Panc1 (cell line): ENCODE measurements around the gene ALOXE3. TPM values are rescaled to one million over a fixed set of nuclear protein-coding genes. Genes with fewer than 3 reads are reported as not detected.

ENCODE experiments used
- ATAC-seq: fragments of 200-7000 bp; cut with Tn5 transposase; 2 replicates; pipeline ENCODE4 v1.9.1; 2020; ENCODE audit warnings: mild to moderate bottlenecking, moderate library complexity
- BruUV-seq: library from RNA; stranded (reverse); fragments of 400-500 nt; replicated peaks from 2 replicates; lab custom pipeline; 2021; lab: Mats Ljungman, UMichigan
- CTCF ChIA-PET: fragments of 300-600 bp; sonication (Branson Sonifier 250); formaldehyde crosslinking; loops from one replicate; lab custom pipeline; 2022; ENCODE audit warnings: antibody characterized with exemption; lab: Charles Lee
- POLR2A ChIA-PET: fragments of 300-600 bp; sonication (Branson Sonifier 250); formaldehyde crosslinking; loops from one replicate; lab custom pipeline; 2022; ENCODE audit warnings: antibody characterized with exemption; lab: Charles Lee
- DNase-seq: peaks from one replicate; pipeline ENCODE4 v3.0.0-alpha.2; 2010; ENCODE audit warnings: low read depth, low spot score
- H3K27ac ChIP-seq: 2 replicates; pipeline ENCODE4 v1.5.1; 2011; ENCODE audit warnings: mild to moderate bottlenecking, low read length, inconsistent platforms
- H3K27me3 ChIP-seq: fragments of 200-500 bp; sonication (Bioruptor generic); 2 replicates; pipeline ENCODE4 v1.6.0; 2014; ENCODE audit warnings: low read length, inconsistent platforms; ENCODE audit not compliant: control insufficient read depth, insufficient read depth
- H3K36me3 ChIP-seq: fragments of 200-500 bp; sonication (Bioruptor generic); 2 replicates; pipeline ENCODE4 v1.5.1; 2014; ENCODE audit warnings: inconsistent platforms, mild to moderate bottlenecking, low read length, moderate library complexity; ENCODE audit not compliant: control insufficient read depth, insufficient read depth
- H3K4me1 ChIP-seq: 2 replicates; pipeline ENCODE4 v1.5.1; 2011; ENCODE audit warnings: inconsistent platforms, mild to moderate bottlenecking, low read length, moderate library complexity; ENCODE audit not compliant: control insufficient read depth, insufficient read depth
- H3K4me3 ChIP-seq, 2 experiments: 2 replicates each; pipeline ENCODE4 v1.5.1; 2011 to 2012; ENCODE audit warnings: low read depth in 2 of 2, low read length in 2 of 2, mild to moderate bottlenecking in 2 of 2, inconsistent platforms in 1 of 2, moderate library complexity in 1 of 2
- H3K9me3 ChIP-seq: fragments of 200-500 bp; sonication (Bioruptor generic); 2 replicates; pipeline ENCODE4 v1.5.1; 2014; ENCODE audit warnings: low read depth, mild to moderate bottlenecking, inconsistent platforms, low read length, moderate library complexity; ENCODE audit not compliant: control insufficient read depth, insufficient read depth
- POLR2AphosphoS5 ChIP-seq: IDR thresholded peaks from 2 replicates; pipeline ENCODE4 v1.6.1; 2012; ENCODE audit warnings: mild to moderate bottlenecking, low read depth, low read length, moderate library complexity
- REST ChIP-seq, 2 experiments: IDR thresholded peaks; 2 replicates each; pipeline ENCODE4 v1.6.1; 2011 to 2012; ENCODE audit warnings: low read depth in 2 of 2, control low read depth in 1 of 2, low read length in 1 of 2, mild to moderate bottlenecking in 1 of 2, moderate library complexity in 1 of 2; ENCODE audit not compliant: insufficient read depth in 1 of 2
- SIN3A ChIP-seq: IDR thresholded peaks from 2 replicates; pipeline ENCODE4 v1.6.1; 2012; ENCODE audit warnings: low read depth, mild to moderate bottlenecking, low read length, moderate library complexity, borderline replicate concordance; ENCODE audit not compliant: insufficient read depth
- TCF7L2 ChIP-seq: IDR thresholded peaks from 2 replicates; pipeline ENCODE4 v1.6.1; 2011; ENCODE audit warnings: mild to moderate bottlenecking, low read depth, low read length, inconsistent platforms
- in situ Hi-C: cut with HindIII; loops from 2 replicates; pipeline ENCODE4 v1.10.0; 2016; ENCODE audit warnings: low sequenced_read_pairs, low pct_unique_long_range_greater_than_20kb
- intact Hi-C: fragments of 100-400 bp; cut with micrococcal nuclease; formaldehyde crosslinking; loops from one replicate; pipeline ENCODE4 v1.10.0; 2022; ENCODE audit not compliant: unreplicated experiment
- total RNA-seq: library from RNA; stranded (reverse); gene quantifications from one replicate; pipeline ENCODE4 v1.2.1, GENCODE V29; 2021; ENCODE audit not compliant: unreplicated experiment
- TF ChIP-seq, protein P1 (sequence below): fragments of 450-650 bp; IDR thresholded peaks from 2 replicates; pipeline ENCODE4 v1.5.1; 2017; ENCODE audit warnings: mild to moderate bottlenecking

Gene ALOXE3
- total RNA-seq, 1 experiment from 2014 or later, result 0.46 TPM

- no peak for TF ChIP-seq POLR2AphosphoS5
- TF ChIP-seq, protein P1, sequence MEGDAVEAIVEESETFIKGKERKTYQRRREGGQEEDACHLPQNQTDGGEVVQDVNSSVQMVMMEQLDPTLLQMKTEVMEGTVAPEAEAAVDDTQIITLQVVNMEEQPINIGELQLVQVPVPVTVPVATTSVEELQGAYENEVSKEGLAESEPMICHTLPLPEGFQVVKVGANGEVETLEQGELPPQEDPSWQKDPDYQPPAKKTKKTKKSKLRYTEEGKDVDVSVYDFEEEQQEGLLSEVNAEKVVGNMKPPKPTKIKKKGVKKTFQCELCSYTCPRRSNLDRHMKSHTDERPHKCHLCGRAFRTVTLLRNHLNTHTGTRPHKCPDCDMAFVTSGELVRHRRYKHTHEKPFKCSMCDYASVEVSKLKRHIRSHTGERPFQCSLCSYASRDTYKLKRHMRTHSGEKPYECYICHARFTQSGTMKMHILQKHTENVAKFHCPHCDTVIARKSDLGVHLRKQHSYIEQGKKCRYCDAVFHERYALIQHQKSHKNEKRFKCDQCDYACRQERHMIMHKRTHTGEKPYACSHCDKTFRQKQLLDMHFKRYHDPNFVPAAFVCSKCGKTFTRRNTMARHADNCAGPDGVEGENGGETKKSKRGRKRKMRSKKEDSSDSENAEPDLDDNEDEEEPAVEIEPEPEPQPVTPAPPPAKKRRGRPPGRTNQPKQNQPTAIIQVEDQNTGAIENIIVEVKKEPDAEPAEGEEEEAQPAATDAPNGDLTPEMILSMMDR, result no peak
- TF ChIP-seq SIN3A, result no peak
- TF ChIP-seq TCF7L2, result no peak
- TF ChIP-seq REST (IDR thresholded peaks at IDR 0.05; ENCODE audit: insufficient read depth in 1 of 2, low read depth in 2 of 2, low read length in 1 of 2), result no peak
- Histone ChIP-seq H3K27ac (peak overlapping the region; percentile 81), H3K4me3 (peak overlapping the region; percentile 54 to 83), H3K27me3 (no peaks in the 10 kb centered on the region), H3K4me1 (no peaks in the 10 kb centered on the region; the same call in 1 of the 2 replicates), H3K9me3 (no peaks in the 10 kb centered on the region), H3K36me3 (no peaks in the 10 kb centered on the region)
- intact Hi-C loops (no loop called here), in situ Hi-C loops (no loop called here)
- no TSS peak for BruUV-seq
- no peak for ATAC-seq
- ChIA-PET POLR2A (interaction anchor here (0.5 to 1.1 kb wide), 3 partner anchors 18 to 61 kb away, joined by 3 to 7 read pairs (median 3); no protein-coding TSS in a partner anchor), CTCF (interaction anchor here (0.7 to 0.9 kb wide), 2 partner anchors 19 to 87 kb away, joined by 4 to 7 read pairs; no protein-coding TSS in a partner anchor)
- no peak for DNase-seq
Observed at GRCh38 chr17:8137645-8138373, 19.5 kb upstream of the ALOXE3 start.

DNA sequence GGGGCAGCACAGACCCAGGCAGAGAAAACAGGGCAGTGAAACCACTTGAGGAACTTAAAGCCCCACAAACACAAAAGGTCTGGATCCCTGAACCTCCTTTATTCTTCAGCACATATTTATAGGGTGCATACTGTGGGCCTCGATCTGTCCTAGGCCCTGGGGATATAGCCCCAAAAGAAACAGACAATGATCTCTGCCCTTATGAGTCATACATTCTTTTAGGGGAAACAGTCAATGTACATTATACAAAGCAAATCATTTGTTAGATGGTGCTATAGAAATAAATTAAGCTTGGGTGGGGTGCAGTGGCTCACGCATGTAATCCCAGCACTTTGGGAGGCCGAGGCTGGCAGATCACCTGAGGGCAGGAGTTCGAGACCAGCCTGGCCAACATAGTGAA lies 15.6 kb upstream of the ALOXE3 start:
- POLR2A ChIA-PET, result interaction anchor here (0.7 kb wide), 1 partner anchor 39 kb away, joined by 6 read pairs; no protein-coding TSS in a partner anchor
- BruUV-seq, result no TSS peak
- H3K27ac ChIP-seq, result no peak overlapping the region

More for the DNA sequence above, 15.6 kb upstream of the ALOXE3 start:
- CTCF ChIA-PET, result no interaction called here
- ATAC-seq, result no peak
- H3K4me3 ChIP-seq, result no peak overlapping the region
- H3K36me3 ChIP-seq, result no peaks in the 10 kb centered on the region
- no peaks in the 10 kb centered on the region for H3K27me3 ChIP-seq
- in situ Hi-C loops (no loop called here), intact Hi-C loops (no loop called here)
- no peaks in the 10 kb centered on the region for H3K9me3 ChIP-seq
- DNase-seq, result no peak
- TF ChIP-seq TCF7L2, result no peak
- no peak for TF ChIP-seq REST (IDR thresholded peaks at IDR 0.05; ENCODE audit: insufficient read depth in 1 of 2, low read depth in 2 of 2, low read length in 1 of 2)
- no peak for TF ChIP-seq SIN3A
- TF ChIP-seq, protein P1, result no peak
- TF ChIP-seq POLR2AphosphoS5, result no peak
- no peaks in the 10 kb centered on the region; the same call in 1 of the 2 replicates for H3K4me1 ChIP-seq
